ENCODE measurements around the gene NSUN4.

Gene NSUN4

DNA sequence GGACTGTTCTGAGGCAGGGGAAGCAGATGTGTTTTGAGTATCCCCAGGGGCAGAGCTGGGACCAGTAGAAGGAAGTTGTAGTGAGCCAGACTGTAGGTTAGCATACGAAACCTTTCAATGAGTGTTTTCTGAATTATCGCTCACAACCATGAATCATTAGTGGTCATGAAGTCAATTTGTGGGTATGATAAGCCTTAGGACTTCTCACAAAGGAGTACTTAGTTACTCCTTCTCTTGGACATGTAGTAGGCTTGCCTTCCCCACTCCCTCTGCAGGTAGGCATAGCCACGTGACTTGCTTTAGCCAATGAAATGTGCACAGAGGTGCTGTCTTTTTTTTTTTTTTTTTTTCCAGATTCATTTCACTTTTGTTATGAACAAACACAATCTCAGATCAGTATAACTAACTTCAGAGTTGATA, 29.6 kb downstream of the NSUN4 start:
- peak; percentile 86 for ATAC-seq
- H3K27me3 Mint-ChIP-seq: no peaks in the 10 kb centered on the region
- H3K4me1 Mint-ChIP-seq: peaks cover 28% of the 10 kb centered on the region
- H3K4me3 Mint-ChIP-seq: peak overlapping the region; percentile 13
- H3K36me3 Mint-ChIP-seq: peaks cover 27% of the 10 kb centered on the region
- H3K27ac Mint-ChIP-seq: peak overlapping the region; percentile 13
- peaks cover 3% of the 10 kb centered on the region for H3K9me3 Mint-ChIP-seq

DNA sequence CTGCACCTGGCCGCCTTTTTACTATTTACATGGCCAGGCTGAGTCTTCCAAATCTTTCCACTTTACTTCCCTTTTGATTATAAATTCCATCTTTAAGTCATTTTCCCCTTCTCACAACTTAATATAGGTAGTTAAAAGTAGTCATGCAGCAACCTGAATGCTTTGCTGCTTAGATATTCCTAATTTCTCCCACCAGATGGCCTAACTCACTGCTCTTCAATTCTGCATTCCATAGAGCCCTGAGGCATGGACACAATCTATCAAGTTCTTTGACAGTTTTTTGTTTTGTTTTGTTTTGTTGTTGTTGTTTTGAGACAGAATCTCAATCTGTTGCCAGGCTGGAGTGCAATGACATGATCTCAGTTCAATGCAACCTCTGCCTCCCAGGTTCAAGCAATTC, 31.8 kb downstream of the NSUN4 start:
- Mint-ChIP-seq H3K4me3 (no peak overlapping the region), H3K27ac (no peak overlapping the region), H3K27me3 (no peaks in the 10 kb centered on the region), H3K36me3 (peaks cover 26% of the 10 kb centered on the region), H3K4me1 (peaks cover 28% of the 10 kb centered on the region), H3K9me3 (peaks cover 3% of the 10 kb centered on the region)
- ATAC-seq: no peak

DNA sequence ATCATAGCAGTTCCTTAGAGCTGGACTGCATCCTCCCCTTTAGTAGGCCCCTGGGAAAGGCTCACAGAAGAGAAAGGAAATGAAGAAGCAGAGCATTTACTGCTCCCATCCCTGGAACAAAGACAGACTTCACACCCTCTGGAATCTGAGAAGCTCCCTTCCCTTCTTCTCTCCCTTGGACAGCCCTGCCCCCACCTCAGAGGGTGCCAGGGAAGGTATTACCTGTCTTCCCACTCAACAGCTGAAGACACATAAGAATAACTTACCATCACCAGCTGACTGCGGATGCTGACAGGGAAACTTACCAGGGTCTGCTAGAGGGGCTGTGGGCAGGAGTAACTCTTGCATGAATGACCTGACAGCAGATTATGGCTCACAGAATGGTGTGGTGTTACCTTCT, 39.4 kb downstream of the NSUN4 start:
- no peak overlapping the region for H3K4me3 Mint-ChIP-seq
- no peaks in the 10 kb centered on the region for H3K27me3 Mint-ChIP-seq
- peaks cover 17% of the 10 kb centered on the region for H3K36me3 Mint-ChIP-seq
- no peaks in the 10 kb centered on the region for H3K4me1 Mint-ChIP-seq
- ATAC-seq: no peak
- peaks cover 4% of the 10 kb centered on the region for H3K9me3 Mint-ChIP-seq
- no peak overlapping the region for H3K27ac Mint-ChIP-seq

DNA sequence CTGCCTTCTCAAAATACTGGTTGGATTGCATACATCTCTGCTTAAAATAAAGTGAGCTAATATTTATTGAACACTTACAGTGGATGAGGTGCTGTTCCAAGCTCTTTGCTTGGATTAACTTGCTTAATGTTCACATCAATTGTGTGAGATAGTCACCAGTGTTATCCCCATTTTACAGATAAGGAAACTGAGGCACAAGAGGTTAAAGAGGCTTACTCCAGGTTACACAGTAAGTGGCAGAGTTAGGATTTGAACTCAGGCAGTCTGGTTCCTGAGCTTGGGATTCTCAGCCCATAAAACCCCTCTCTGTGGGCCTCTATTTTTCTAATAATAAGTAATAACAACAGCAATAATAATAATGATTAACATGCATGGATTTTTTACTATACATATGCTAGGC, 39.9 kb downstream of the NSUN4 start:
- H3K4me1 Mint-ChIP-seq: no peaks in the 10 kb centered on the region
- H3K4me3 Mint-ChIP-seq: no peak overlapping the region
- H3K9me3 Mint-ChIP-seq: peaks cover 4% of the 10 kb centered on the region
- H3K27ac Mint-ChIP-seq: no peak overlapping the region
- H3K27me3 Mint-ChIP-seq: no peaks in the 10 kb centered on the region
- ATAC-seq: no peak
- H3K36me3 Mint-ChIP-seq: peaks cover 21% of the 10 kb centered on the region

DNA sequence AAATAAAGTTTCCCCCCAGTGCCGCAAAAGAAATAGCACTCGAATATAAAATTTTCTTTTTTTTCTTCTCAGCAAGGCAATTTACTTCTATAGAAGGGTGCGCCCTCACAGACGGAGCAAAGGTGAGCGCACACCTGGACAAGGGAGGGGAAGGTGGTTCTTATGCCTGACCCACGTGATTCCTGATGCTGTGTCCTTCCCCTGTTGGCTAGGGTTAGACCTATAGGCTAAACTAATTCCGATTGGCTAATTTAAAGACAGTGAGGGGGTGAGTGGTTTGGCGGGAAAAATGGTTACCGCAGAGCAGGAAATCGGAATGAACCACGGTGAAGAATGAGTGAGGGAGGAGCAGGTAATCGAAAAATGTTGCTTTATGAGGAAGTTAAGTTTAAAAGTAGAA, 52.9 kb downstream of the NSUN4 start:
- Mint-ChIP-seq H3K4me3 (peak overlapping the region; percentile 53), H3K36me3 (peaks cover 33% of the 10 kb centered on the region), H3K9me3 (peaks cover 13% of the 10 kb centered on the region), H3K4me1 (no peaks in the 10 kb centered on the region), H3K27me3 (peaks cover 52% of the 10 kb centered on the region), H3K27ac (no peak overlapping the region)
- ATAC-seq: no peak

DNA sequence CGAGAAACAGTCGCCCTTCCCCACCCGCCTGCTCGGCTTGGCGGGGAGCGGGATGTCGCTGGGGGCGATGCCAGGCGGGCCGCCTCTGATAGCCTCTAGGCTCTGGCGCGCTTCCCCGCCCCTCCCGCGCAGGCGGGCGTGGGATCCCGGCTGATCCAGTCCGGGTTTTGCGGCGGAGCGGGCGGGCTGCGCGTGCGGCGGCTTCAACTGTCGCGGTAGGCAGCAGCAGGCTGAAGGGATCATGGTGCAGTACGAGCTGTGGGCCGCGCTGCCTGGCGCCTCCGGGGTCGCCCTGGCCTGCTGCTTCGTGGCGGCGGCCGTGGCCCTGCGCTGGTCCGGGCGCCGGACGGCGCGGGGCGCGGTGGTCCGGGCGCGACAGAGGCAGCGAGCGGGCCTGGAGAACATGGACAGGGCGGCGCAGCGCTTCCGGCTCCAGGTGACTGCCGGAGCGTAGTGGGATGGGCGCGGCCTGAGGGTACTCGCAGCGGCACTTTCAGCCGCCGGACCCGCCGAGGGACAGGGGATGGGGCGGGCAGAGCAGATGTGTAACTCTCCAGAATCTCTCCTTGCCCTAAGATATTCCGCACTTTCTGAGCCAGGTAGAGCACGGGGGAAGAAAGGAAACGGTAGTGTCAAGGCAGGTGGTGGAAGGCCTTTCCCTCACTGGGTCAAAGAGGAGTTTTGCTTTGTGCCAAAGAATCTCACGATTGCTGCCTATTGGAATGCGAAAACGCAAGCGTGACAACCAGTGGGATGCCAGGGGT, 53.7 kb downstream of the NSUN4 start, which contains the start of gene FAAH:
Gene FAAH (plus strand): TSS at position 210 of the 764 bp plus-strand sequence. CDS start 32 bp downstream, at position 242.
- no peak within 1 kb of the TSS for H3K27ac Mint-ChIP-seq
- no peaks in the 10 kb centered on the region for H3K4me1 Mint-ChIP-seq
- peaks cover 13% of the 10 kb centered on the region for H3K9me3 Mint-ChIP-seq
- peaks cover 33% of the 10 kb centered on the region for H3K36me3 Mint-ChIP-seq
- H3K4me3 Mint-ChIP-seq: peak within 1 kb of the TSS; percentile 62
- peaks cover 56% of the 10 kb centered on the region for H3K27me3 Mint-ChIP-seq
- ATAC-seq: peak; percentile 45

DNA sequence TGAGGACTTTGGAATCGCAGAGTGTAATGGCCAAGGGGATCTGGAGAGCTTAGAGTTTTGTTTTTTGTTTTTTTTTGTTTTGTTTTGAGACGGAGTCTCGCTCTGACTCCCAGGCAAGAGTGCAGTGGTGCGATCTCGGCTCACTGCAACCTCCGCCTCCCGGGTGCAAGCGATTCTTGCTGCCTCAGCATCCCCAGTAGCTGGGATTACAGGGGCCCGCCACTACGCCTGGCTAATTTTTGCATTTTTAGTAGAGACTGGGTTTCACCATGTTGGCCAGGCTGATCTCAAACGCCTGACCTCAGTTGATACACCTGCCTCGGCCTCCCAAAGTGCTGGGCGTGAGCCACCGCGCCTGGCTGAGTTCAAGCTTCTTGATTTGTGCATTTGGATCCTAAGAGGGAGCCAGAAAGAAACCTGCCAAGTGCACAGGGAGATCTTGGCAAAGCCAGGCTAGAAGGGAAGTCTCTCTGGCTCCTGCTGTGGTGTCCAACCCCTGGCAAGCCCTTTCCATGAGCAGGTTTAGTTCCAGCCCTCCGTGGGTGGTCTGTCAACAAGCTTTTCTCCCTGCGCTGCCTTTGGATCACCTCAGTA, 54.4 kb downstream of the NSUN4 start:
- peaks cover 1% of the 10 kb centered on the region for H3K4me1 Mint-ChIP-seq
- peak overlapping the region; percentile 62 for H3K4me3 Mint-ChIP-seq
- peaks cover 63% of the 10 kb centered on the region for H3K27me3 Mint-ChIP-seq
- H3K36me3 Mint-ChIP-seq: peaks cover 29% of the 10 kb centered on the region
- peaks cover 13% of the 10 kb centered on the region for H3K9me3 Mint-ChIP-seq
- ATAC-seq: no peak
- H3K27ac Mint-ChIP-seq: no peak overlapping the region

DNA sequence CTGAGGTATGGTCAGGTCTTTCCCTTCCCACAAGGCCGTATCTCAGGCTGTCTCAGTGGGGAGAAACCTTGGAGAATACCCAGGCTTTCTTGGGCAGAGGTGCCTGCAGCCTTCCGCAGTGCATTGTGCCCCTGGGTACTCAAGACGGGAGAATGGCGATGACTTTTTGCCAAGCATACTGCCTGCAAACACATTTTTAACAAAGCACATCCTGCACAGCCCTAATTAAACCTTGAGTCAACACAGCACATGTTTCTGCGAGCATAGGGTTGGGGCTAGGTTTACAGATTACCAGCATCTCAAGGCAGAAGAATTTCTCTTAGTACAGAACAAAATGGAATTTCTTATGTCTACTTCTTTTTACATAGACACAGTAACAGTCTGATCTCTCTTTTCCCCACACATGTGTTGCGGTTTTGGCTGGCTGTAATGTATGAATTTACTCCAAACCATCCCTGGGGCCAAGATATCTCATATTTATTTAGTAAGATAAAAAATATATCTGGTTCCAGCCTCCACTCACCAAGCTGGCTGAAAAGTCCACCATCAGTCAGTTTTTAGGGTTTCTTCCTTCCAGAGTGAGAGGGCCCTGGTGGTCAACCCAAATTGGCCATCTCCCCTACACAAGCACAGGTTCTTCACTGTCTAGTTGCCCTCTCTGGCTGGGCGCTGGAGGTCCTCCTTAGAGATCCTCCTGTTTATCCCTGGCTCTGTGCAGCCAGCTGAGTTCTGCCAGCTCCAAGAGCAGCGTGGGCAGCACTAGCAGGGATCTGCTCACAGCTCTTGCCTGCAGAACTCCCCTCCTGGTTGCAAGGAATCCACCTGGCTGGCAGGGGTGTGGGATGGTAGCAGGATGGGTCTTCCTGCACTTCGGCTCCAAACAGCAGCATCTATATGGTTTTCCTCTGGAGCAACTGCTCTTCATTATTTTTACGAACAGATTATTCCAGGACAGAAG, 56.1 kb downstream of the NSUN4 start:
- H3K4me1 Mint-ChIP-seq: peaks cover 8% of the 10 kb centered on the region
- ATAC-seq: no peak
- H3K4me3 Mint-ChIP-seq: no peak overlapping the region
- H3K9me3 Mint-ChIP-seq: peaks cover 13% of the 10 kb centered on the region
- H3K27me3 Mint-ChIP-seq: peaks cover 70% of the 10 kb centered on the region
- no peak overlapping the region for H3K27ac Mint-ChIP-seq
- H3K36me3 Mint-ChIP-seq: peaks cover 22% of the 10 kb centered on the region

DNA sequence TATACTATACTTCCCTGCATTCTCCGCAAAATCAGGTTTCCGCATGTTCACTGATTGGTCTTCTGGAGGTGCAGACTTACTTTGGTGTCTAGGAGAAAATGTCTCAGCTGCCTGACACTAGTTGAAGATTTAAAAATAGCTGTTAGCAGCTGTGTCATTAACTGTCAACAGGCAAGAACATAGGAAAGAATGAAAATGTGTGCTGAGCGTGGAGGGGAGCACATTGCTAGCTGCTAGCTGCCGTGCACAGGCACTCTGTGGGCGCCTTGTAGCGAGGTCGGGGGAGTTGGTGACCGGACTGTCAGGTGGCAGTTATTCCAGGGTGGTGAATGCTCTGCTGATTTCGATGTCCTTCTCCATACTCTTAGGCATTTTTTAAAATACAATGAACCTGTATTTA, 58.7 kb downstream of the NSUN4 start:
- Mint-ChIP-seq H3K9me3 (no peaks in the 10 kb centered on the region), H3K4me1 (peaks cover 8% of the 10 kb centered on the region), H3K36me3 (peaks cover 6% of the 10 kb centered on the region), H3K27me3 (peaks cover 46% of the 10 kb centered on the region), H3K27ac (no peak overlapping the region), H3K4me3 (no peak overlapping the region)
- ATAC-seq: no peak

DNA sequence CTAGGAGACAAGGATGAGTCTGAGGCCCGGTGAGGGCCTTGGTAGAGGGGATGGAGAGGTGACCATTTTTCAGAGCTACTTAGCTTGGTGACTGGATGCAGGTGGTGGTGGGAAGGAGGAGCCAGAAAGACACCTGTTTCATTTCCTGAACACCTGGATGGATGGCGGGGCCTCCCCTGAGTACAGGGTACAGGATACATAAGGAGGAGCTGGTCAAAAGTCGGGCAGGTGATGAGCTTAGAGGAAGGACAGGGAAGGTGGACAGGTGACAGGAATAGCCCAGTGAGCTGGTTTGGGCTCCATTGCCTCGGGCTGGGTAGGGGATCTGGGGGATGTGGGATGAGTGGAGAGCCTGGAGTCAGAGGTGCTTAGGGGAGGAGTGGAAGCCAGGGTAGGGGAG, 59.8 kb downstream of the NSUN4 start:
- peaks cover 35% of the 10 kb centered on the region for H3K27me3 Mint-ChIP-seq
- H3K27ac Mint-ChIP-seq: no peak overlapping the region
- no peak for ATAC-seq
- H3K4me3 Mint-ChIP-seq: no peak overlapping the region
- H3K9me3 Mint-ChIP-seq: no peaks in the 10 kb centered on the region
- peaks cover 8% of the 10 kb centered on the region for H3K4me1 Mint-ChIP-seq
- peaks cover 6% of the 10 kb centered on the region for H3K36me3 Mint-ChIP-seq

DNA sequence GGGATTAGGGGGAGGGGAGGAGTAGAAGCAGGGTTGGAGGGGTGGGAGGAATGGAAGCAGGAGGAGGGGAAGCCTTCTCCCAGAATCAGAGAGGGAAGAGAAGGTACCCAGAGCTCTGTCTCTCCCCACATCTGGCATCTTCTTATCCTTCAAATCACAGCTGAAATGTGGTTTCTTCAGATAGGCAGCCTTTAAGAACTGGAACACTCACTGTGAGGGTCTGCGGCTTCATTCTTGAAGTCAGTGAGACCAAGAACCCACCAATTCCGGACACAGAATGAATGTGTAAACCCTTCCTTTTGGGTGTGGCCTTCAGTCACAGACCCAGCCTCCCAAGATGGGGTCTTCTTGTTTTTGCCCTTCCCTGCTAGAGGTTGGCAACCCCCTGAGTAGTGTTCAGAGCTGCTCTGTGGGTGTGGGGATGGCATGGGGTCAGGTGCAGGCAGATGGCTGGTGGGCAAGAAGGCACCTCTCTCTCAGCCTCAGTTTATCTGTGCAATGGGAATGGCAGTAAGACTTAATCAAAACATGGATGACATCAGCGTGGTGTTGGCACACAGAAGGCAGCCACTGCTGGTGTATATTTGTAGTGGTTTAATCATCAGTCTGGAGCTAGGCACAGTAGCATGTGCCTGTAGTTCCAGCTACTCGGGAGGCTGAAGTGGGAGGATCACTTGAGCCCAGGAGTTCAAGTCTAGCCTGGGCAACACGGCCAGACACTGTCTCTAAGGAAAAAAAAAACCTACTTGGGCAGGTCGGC, 60.7 kb downstream of the NSUN4 start:
- Mint-ChIP-seq H3K27ac (no peak overlapping the region), H3K4me1 (peaks cover 11% of the 10 kb centered on the region), H3K9me3 (no peaks in the 10 kb centered on the region), H3K27me3 (peaks cover 26% of the 10 kb centered on the region), H3K36me3 (peaks cover 6% of the 10 kb centered on the region), H3K4me3 (no peak overlapping the region)
- no peak for ATAC-seq

DNA sequence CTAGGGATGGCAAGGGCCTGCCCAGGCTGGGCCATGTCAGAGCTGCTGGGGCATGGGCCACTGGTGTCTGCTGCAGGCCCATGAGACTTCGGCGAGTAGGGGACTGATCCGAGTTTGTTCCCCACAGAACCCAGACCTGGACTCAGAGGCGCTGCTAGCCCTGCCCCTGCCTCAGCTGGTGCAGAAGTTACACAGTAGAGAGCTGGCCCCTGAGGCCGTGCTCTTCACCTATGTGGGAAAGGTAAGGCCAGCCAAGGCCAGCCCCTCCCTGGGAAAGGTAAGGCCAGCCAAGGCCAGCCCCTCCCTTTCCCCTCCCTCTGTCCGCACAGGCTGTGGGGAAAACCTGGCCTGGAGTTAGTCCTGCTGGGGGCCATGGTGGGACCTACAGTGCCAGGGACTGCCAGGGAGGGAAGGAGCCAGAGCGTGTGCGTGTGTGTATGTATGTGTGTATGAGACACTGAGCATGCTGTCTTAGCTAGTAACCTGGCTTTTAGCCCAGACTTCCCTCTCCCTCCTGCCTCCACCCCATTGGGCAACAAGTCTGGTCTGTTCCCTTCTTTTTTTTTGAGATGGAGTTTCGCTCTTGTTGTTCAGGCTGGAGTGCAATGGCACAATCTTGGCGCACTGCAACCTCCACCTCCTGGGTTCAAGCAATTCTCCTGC, 61.5 kb downstream of the NSUN4 start:
- Mint-ChIP-seq H3K4me3 (no peak overlapping the region), H3K9me3 (no peaks in the 10 kb centered on the region), H3K36me3 (peaks cover 6% of the 10 kb centered on the region), H3K4me1 (peaks cover 13% of the 10 kb centered on the region), H3K27ac (no peak overlapping the region), H3K27me3 (peaks cover 23% of the 10 kb centered on the region)
- ATAC-seq: peak; percentile 35

DNA sequence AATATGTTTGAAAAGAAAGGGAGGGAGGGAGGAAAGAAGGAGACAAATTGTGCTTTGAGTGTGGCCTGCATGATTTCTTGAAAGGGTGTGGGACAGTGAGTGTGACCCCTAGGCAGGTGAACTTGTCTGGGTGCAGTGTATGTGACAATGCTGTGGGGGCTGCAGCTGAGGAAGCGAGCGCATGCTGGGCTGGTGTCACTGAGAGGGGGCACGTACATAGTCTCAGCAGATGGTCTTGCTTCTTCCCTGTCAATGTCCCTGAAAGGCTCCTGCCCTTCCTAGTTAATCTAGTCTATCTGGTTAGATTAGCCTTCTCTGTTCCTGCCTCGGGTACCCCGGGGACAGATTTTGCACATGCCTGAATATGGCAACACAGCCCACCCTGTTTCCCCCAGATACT, 63.3 kb downstream of the NSUN4 start:
- peaks cover 13% of the 10 kb centered on the region for H3K4me1 Mint-ChIP-seq
- H3K4me3 Mint-ChIP-seq: no peak overlapping the region
- peaks cover 13% of the 10 kb centered on the region for H3K36me3 Mint-ChIP-seq
- H3K9me3 Mint-ChIP-seq: no peaks in the 10 kb centered on the region
- peaks cover 17% of the 10 kb centered on the region for H3K27me3 Mint-ChIP-seq
- ATAC-seq: no peak
- H3K27ac Mint-ChIP-seq: no peak overlapping the region

DNA sequence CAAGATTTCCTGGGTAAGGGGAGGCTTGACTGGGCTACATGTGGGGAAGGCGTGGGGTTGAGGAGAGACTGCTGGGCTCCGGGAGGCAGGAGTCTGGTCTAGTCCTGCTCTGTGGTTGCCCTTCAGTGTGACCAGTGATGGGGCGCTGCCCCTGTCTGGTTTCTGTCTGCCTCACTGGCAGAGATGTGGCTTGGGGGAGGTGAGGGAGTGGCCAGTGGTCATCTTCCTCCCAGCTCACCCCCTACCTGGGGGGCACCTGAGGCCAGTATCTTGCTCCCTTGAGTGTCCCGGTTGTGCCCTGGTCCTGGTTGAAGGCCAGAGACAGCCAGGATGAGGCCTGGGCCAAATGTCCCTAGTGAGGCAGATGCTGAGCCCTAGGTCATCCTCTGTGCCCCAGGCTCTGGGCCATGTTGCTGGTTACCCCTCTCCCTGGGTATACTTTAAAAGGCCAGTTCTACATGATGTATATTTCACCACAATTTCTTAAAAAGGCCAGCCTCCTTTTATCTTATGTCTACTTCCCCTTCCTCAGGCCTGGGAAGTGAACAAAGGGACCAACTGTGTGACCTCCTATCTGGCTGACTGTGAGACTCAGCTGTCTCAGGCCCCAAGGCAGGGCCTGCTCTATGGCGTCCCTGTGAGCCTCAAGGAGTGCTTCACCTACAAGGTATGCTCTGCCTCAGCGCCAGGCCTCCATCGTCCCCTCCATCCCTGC, 64.0 kb downstream of the NSUN4 start:
- H3K9me3 Mint-ChIP-seq: no peaks in the 10 kb centered on the region
- H3K4me3 Mint-ChIP-seq: no peak overlapping the region
- H3K4me1 Mint-ChIP-seq: peaks cover 13% of the 10 kb centered on the region
- H3K27me3 Mint-ChIP-seq: peaks cover 10% of the 10 kb centered on the region
- no peak overlapping the region for H3K27ac Mint-ChIP-seq
- H3K36me3 Mint-ChIP-seq: peaks cover 15% of the 10 kb centered on the region
- no peak for ATAC-seq

All from stimulated activated memory B cell treated with anti-CD40 and anti-IgM and Interleukin-4, amounts not matched to agents 10 μg/mL and 1 μg/mL and 100 μg/mL, for 72 hours (primary cell).